B cell (primary cell): ENCODE results near the gene PLPP7. TPM values are rescaled to one million over a fixed set of nuclear protein-coding genes. Genes with fewer than 3 reads are reported as not detected.

Source experiments
- ATAC-seq: fragments of 200-7000 bp; cut with Tn5 transposase; one replicate; pipeline ENCODE4 v1.10.0; 2021; ENCODE audit warnings: low read depth, mild to moderate bottlenecking, moderate number of reproducible peaks, moderate library complexity
- CTCF ChIA-PET: fragments of 350-600 bp; sonication (Branson Sonifier 250); formaldehyde crosslinking; loops from one replicate; lab custom pipeline; 2021; ENCODE audit warnings: antibody characterized with exemption, inconsistent platforms; lab: Charles Lee
- POLR2A ChIA-PET: fragments of 350-600 bp; sonication (Branson Sonifier 250); formaldehyde crosslinking; loops from one replicate; lab custom pipeline; 2021; ENCODE audit warnings: antibody characterized with exemption; lab: Charles Lee
- DNase-seq: peaks from one replicate; pipeline ENCODE4 v3.0.0; 2013
- H2AFZ ChIP-seq: 2 replicates; pipeline ENCODE4 v1.6.1; 2012; ENCODE audit warnings: mild to moderate bottlenecking, low read depth, low read length; ENCODE audit not compliant: insufficient read depth, poor library complexity, severe bottlenecking
- H3K27ac ChIP-seq, 2 donors: 1 replicate in 1 of 2; 2 replicates in 1 of 2; pipeline ENCODE4 v1.5.1; 2012 to 2013; ENCODE audit warnings: low read length in 2 of 2, mild to moderate bottlenecking in 2 of 2, moderate library complexity in 1 of 2
- H3K27me3 ChIP-seq, 4 experiments: fragments of 200-600 bp in 1 of 4; sonication (generic) in 1 of 4; replicated peaks in 1 of 4; 1 replicate in 2 of 4; 2 replicates in 2 of 4; pipeline versions ENCODE4 v1.6.1 to v1.7.0; 2013 to 2016; ENCODE audit warnings: low read length in 3 of 4, mild to moderate bottlenecking in 2 of 4, mixed read lengths in 1 of 4, moderate library complexity in 1 of 4; ENCODE audit not compliant: insufficient read depth in 4 of 4, control insufficient read depth in 3 of 4; ENCODE audit errors: control extremely low read depth in 1 of 4
- H3K36me3 ChIP-seq, 2 experiments: replicated peaks in 1 of 2; 1 replicate in 1 of 2; 2 replicates in 1 of 2; pipeline versions ENCODE4 v1.6.1 to v1.7.1; 2013; ENCODE audit warnings: low read length in 1 of 2; ENCODE audit not compliant: insufficient read depth in 2 of 2, control insufficient read depth in 1 of 2; ENCODE audit errors: control extremely low read depth in 1 of 2, extremely low read depth in 1 of 2
- H3K4me1 ChIP-seq, 2 donors: fragments of 200-600 bp in 1 of 2; sonication (generic) in 1 of 2; 1 replicate in 1 of 2; 2 replicates in 1 of 2; pipeline versions ENCODE4 v1.5.1 to v1.6.1; 2013 to 2017; ENCODE audit warnings: low read length in 2 of 2; ENCODE audit not compliant: control insufficient read depth in 2 of 2, insufficient read depth in 2 of 2
- H3K4me2 ChIP-seq: replicated peaks from 2 replicates; pipeline ENCODE3; 2012; ENCODE audit warnings: mild to moderate bottlenecking, low read depth, low read length; ENCODE audit not compliant: poor library complexity, severe bottlenecking
- H3K4me3 ChIP-seq, 5 experiments: fragments of 200-600 bp in 1 of 5; sonication (generic) in 1 of 5; 1 replicate in 3 of 5; 2 replicates in 2 of 5; pipeline versions ENCODE4 v1.5.1 to v1.7.0; 2011 to 2016; ENCODE audit warnings: low read length in 4 of 5, mild to moderate bottlenecking in 4 of 5, low read depth in 2 of 5, control low read depth in 1 of 5, moderate library complexity in 1 of 5; ENCODE audit not compliant: insufficient read depth in 1 of 5; ENCODE audit errors: control extremely low read depth in 1 of 5, extremely low read depth in 1 of 5
- H3K79me2 ChIP-seq: fragments of 200-600 bp; sonication (generic); one replicate; pipeline ENCODE4 v1.6.0; 2016; ENCODE audit warnings: low read length; ENCODE audit not compliant: control insufficient read depth, insufficient read depth
- H3K9ac ChIP-seq: fragments of 200-600 bp; sonication (generic); 2 replicates; pipeline ENCODE4 v1.6.1; 2017; ENCODE audit warnings: mild to moderate bottlenecking, low read length, moderate library complexity
- H3K9me3 ChIP-seq, 3 donors: one replicate each; pipeline versions ENCODE4 v1.6.1 to v1.7.1; 2013; ENCODE audit warnings: low read length in 2 of 3; ENCODE audit not compliant: control insufficient read depth in 2 of 3, insufficient read depth in 1 of 3; ENCODE audit errors: control extremely low read depth in 1 of 3
- H4K20me1 ChIP-seq: 2 replicates; pipeline ENCODE4 v1.6.0; 2012; ENCODE audit warnings: mild to moderate bottlenecking, low read length; ENCODE audit not compliant: insufficient read depth, control insufficient read depth, poor library complexity, severe bottlenecking
- H3K27ac Mint-ChIP-seq: one replicate; pipeline ENCODE4 v1.8.0; 2021; ENCODE audit warnings: mixed read lengths
- H3K27me3 Mint-ChIP-seq: one replicate; pipeline ENCODE4 v1.8.0; 2021; ENCODE audit warnings: mixed read lengths
- H3K4me1 Mint-ChIP-seq: one replicate; pipeline ENCODE4 v1.8.0; 2021; ENCODE audit warnings: mixed read lengths
- H3K4me3 Mint-ChIP-seq: one replicate; pipeline ENCODE4 v1.8.0; 2021; ENCODE audit warnings: mixed read lengths
- H3K9me3 Mint-ChIP-seq: one replicate; pipeline ENCODE4 v1.8.0; 2022; ENCODE audit warnings: mixed read lengths; ENCODE audit not compliant: insufficient read depth
- CTCF ChIP-seq: fragments of 200-600 bp; IDR thresholded peaks from one replicate; pipeline ENCODE4 v1.8.0; 2022; ENCODE audit warnings: antibody characterized with exemption, mild to moderate bottlenecking
- EZH2 ChIP-seq: IDR thresholded peaks from 2 replicates; pipeline ENCODE4 v1.6.1; 2012; ENCODE audit warnings: borderline replicate concordance, low read depth, mild to moderate bottlenecking, moderate library complexity, low read length; ENCODE audit not compliant: insufficient read depth, poor library complexity, severe bottlenecking
- WGBS: methylation state at CpG from one replicate; pipeline ENCODE4 v1.1.5; 2013; ENCODE audit warnings: missing lambda C conversion rate; ENCODE audit not compliant: insufficient coverage; 5-methylcytosine and 5-hydroxymethylcytosine counted together
- intact Hi-C: fragments of 100-400 bp; cut with micrococcal nuclease; formaldehyde crosslinking; loops from one replicate; pipeline ENCODE4 v1.10.0; 2022
- polyA plus RNA-seq: library from polyadenylated mRNA; depleted of rRNA; stranded (reverse); fragments of >200 nt; gene quantifications from 2 replicates; pipeline ENCODE4 v1.2.3, GENCODE V29; 2012
- total RNA-seq, 2 donors: library from RNA; stranded (reverse); fragments of 120-200 nt in 1 of 2; gene quantifications; 1 replicate in 1 of 2; 2 replicates in 1 of 2; pipeline versions ENCODE4 v1.2.3 to v1.2.4, GENCODE V29; 2013 to 2022

Gene PLPP7
- total and polyA plus RNA-seq, 2 donors (not counting 1 experiment from before 2014, with no cell fraction given), result 0.57 to 2.0 TPM

DNA sequence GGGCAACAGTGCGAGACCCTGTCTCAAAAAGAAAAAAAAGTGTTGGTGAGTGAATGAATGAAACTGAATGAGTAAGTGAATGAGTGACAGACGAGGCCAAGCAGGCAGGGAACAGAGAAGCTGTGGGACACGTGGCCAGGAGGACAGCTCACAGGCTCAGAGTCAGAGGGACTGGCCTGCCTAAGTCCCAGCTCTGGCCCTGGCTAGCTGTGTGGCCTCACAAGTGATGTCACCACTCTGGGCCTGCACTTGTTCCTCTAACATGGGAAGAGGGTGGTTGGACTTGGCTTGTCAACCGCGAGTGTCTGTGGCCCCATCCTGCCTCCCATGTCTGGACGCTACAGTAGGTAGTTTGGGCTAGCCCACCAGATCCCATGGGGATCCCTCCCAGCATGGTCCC lies 4.7 kb upstream of the PLPP7 start:
- intact Hi-C loops, result no loop called here
- Histone ChIP-seq H3K4me3 (no peak overlapping the region), H3K36me3 (no peaks in the 10 kb centered on the region), H2AFZ (no peak overlapping the region), H3K9ac (no peak overlapping the region), H3K4me2 (no peak overlapping the region), H3K9me3 (no peaks in the 10 kb centered on the region), H3K27ac (no peak overlapping the region), H3K79me2 (no peaks in the 10 kb centered on the region), H4K20me1 (no peaks in the 10 kb centered on the region), H3K27me3 (peaks cover 0 to 17% (median 5%) of the 10 kb centered on the region in 4 experiments), H3K4me1 (peaks cover 10 to 14% of the 10 kb centered on the region in 2 donors)
- no peak overlapping the region for H3K27ac Mint-ChIP-seq
- H3K9me3 Mint-ChIP-seq, result no peaks in the 10 kb centered on the region
- H3K27me3 Mint-ChIP-seq, result peaks cover 10% of the 10 kb centered on the region
- ATAC-seq, result no peak
- no peak for DNase-seq
- TF ChIP-seq EZH2, result no peak
- TF ChIP-seq CTCF, result no peak
- POLR2A ChIA-PET, result no interaction called here
- H3K4me1 Mint-ChIP-seq, result peaks cover 11% of the 10 kb centered on the region
- WGBS, result 90% methylated on average over 6 of the region's 6 CpGs
- CTCF ChIA-PET, result interaction anchor here (1.1 kb wide), 1 partner anchor 109 kb away, joined by 3 read pairs; no protein-coding TSS in a partner anchor
- H3K4me3 Mint-ChIP-seq, result no peak overlapping the region

GRCh38 chr9:131287359-131287758 lies 2.2 kb upstream of the PLPP7 start:
- 87% methylated on average over 5 of the region's 6 CpGs for WGBS
- peaks cover under 1% of the 10 kb centered on the region for H3K27me3 Mint-ChIP-seq
- no peaks in the 10 kb centered on the region for H3K9me3 Mint-ChIP-seq
- Histone ChIP-seq H3K4me3 (no peak overlapping the region), H3K9ac (no peak overlapping the region), H3K4me1 (peaks cover 6 to 12% of the 10 kb centered on the region in 2 donors), H3K4me2 (no peak overlapping the region), H3K79me2 (no peaks in the 10 kb centered on the region), H3K27me3 (peaks cover 0 to 4% (median under 1%) of the 10 kb centered on the region in 4 experiments), H3K36me3 (no peaks in the 10 kb centered on the region), H3K27ac (no peak overlapping the region), H2AFZ (no peak overlapping the region), H4K20me1 (no peaks in the 10 kb centered on the region), H3K9me3 (no peaks in the 10 kb centered on the region)
- DNase-seq (no peak), ATAC-seq (no peak)
- no peak overlapping the region for H3K4me3 Mint-ChIP-seq
- ChIA-PET POLR2A (no interaction called here), CTCF (interaction anchor here (1.0 kb wide), 1 partner anchor 31 kb away, joined by 3 read pairs; no protein-coding TSS in a partner anchor)
- H3K27ac Mint-ChIP-seq, result no peak overlapping the region
- TF ChIP-seq EZH2 (no peak), CTCF (no peak)
- H3K4me1 Mint-ChIP-seq, result peaks cover 5% of the 10 kb centered on the region
- intact Hi-C loops, result no loop called here
